GM12878 (cell line): ENCODE measurements around the gene POLDIP3. TPM values are rescaled to one million over a fixed set of nuclear protein-coding genes. Genes with fewer than 3 reads are reported as not detected.

Experiments
- ATF7 ChIP-seq: fragments of 450-650 bp; IDR thresholded peaks from 2 replicates; pipeline ENCODE4 v1.6.1; 2016; ENCODE audit warnings: low read depth, mild to moderate bottlenecking
- CEBPB ChIP-seq, 2 experiments: fragments of 150-350 bp in 1 of 2; IDR thresholded peaks; 2 replicates each; pipeline ENCODE4 v1.6.1; 2012 to 2014; ENCODE audit warnings: low read depth in 2 of 2, low read length in 2 of 2, borderline replicate concordance in 1 of 2, inconsistent platforms in 1 of 2
- HDAC6 ChIP-seq: fragments of 200-600 bp; sonication (generic); IDR thresholded peaks from one replicate; pipeline ENCODE4 v1.8.0; 2017; ENCODE audit warnings: antibody characterized with exemption; ENCODE audit not compliant: unreplicated experiment
- NFYA ChIP-seq: IDR thresholded peaks from 2 replicates; pipeline ENCODE4 v1.6.1; 2011; ENCODE audit warnings: low read depth, mild to moderate bottlenecking, low read length, improper control_type of control experiment, borderline replicate concordance
- SIN3A ChIP-seq: IDR thresholded peaks from 2 replicates; pipeline ENCODE4 v1.6.1; 2012; ENCODE audit warnings: low read depth, low read length, improper control_type of control experiment
- SIX5 ChIP-seq: IDR thresholded peaks from 2 replicates; pipeline ENCODE4 v1.6.1; 2011; ENCODE audit warnings: mild to moderate bottlenecking, low read depth, low read length, moderate library complexity; ENCODE audit not compliant: severe bottlenecking
- polyA plus RNA-seq, 11 experiments: library from polyadenylated mRNA; depleted of rRNA in 4 of 11; unstranded in 6 of 11; stranded (reverse) in 5 of 11; fragments of >200 nt; fragmentation: Nextera tagmentation in 4 of 11; fragmentation: Illumina TruSeq in 1 of 11; extraction: Ambion mirVana in 4 of 11; extraction: Trizol in 1 of 11; gene quantifications; 1 replicate in 1 of 11; 2 replicates in 10 of 11; pipeline versions ENCODE4 v1.2.1 to v1.2.3, GENCODE V29; 2011 to 2016; ENCODE audit warnings: inconsistent platforms in 2 of 11, missing spikeins in 2 of 11, low read depth in 1 of 11
- total RNA-seq, 4 experiments: library from RNA; depleted of rRNA in 3 of 4; stranded (reverse); fragments of >200 nt in 3 of 4; fragmentation: Illumina TruSeq in 1 of 4; extraction: Trizol in 1 of 4; gene quantifications; 2 replicates each; pipeline versions ENCODE4 v1.2.1 to v1.2.3, GENCODE V29; 2013 to 2021
- TF ChIP-seq, protein P1 (sequence below): fragments of 450-650 bp; IDR thresholded peaks from 2 replicates; pipeline ENCODE4 v1.6.1; 2017; ENCODE audit warnings: mild to moderate bottlenecking, moderate library complexity
- TF ChIP-seq, protein P2 (sequence below): IDR thresholded peaks from 2 replicates; pipeline ENCODE4 v1.6.1; 2012; ENCODE audit warnings: low read depth, low read length, improper control_type of control experiment
- TF ChIP-seq, protein P3 (sequence below): fragments of 450-650 bp; formaldehyde crosslinking; IDR thresholded peaks from 2 replicates; pipeline ENCODE4 v1.4.0; 2022; ENCODE audit warnings: mild to moderate bottlenecking, moderate library complexity
- TF ChIP-seq, protein P4 (sequence below): fragments of 450-650 bp; formaldehyde crosslinking; IDR thresholded peaks from 2 replicates; pipeline ENCODE4 v1.4.0; 2020; ENCODE audit warnings: mild to moderate bottlenecking, moderate library complexity
- TF ChIP-seq, protein P5 (sequence below): fragments of 450-650 bp; IDR thresholded peaks from 2 replicates; pipeline ENCODE4 v1.6.1; 2017; ENCODE audit warnings: low read depth, mild to moderate bottlenecking, moderate library complexity

Gene POLDIP3
- total and polyA plus RNA-seq, 10 of the 15 experiments (the other 5 are each of a cell fraction or from before 2014, with no cell fraction given) = 14.8 to 60.2 (median 49.5) TPM

DNA sequence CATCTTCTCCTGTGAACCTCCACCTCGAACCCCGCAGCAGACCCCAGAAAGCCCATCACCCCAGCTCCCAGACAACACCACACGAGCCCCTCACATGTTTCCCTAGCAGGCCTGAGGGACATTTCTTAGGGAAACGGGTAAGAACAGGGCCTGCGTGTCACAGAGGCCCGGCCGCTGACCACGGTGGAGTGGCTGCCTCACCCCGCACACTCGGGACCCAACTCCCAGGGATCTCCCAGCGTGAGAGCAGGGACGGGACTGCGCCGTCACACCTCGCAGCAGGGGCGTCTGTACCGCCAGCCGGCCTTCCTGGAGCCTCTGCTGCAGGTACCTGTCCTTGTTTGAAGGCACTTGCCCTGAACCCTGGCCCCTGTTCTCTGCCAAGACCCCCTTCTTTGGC lies 15.5 kb upstream of the POLDIP3 start (continued):
- TF ChIP-seq, protein P1, sequence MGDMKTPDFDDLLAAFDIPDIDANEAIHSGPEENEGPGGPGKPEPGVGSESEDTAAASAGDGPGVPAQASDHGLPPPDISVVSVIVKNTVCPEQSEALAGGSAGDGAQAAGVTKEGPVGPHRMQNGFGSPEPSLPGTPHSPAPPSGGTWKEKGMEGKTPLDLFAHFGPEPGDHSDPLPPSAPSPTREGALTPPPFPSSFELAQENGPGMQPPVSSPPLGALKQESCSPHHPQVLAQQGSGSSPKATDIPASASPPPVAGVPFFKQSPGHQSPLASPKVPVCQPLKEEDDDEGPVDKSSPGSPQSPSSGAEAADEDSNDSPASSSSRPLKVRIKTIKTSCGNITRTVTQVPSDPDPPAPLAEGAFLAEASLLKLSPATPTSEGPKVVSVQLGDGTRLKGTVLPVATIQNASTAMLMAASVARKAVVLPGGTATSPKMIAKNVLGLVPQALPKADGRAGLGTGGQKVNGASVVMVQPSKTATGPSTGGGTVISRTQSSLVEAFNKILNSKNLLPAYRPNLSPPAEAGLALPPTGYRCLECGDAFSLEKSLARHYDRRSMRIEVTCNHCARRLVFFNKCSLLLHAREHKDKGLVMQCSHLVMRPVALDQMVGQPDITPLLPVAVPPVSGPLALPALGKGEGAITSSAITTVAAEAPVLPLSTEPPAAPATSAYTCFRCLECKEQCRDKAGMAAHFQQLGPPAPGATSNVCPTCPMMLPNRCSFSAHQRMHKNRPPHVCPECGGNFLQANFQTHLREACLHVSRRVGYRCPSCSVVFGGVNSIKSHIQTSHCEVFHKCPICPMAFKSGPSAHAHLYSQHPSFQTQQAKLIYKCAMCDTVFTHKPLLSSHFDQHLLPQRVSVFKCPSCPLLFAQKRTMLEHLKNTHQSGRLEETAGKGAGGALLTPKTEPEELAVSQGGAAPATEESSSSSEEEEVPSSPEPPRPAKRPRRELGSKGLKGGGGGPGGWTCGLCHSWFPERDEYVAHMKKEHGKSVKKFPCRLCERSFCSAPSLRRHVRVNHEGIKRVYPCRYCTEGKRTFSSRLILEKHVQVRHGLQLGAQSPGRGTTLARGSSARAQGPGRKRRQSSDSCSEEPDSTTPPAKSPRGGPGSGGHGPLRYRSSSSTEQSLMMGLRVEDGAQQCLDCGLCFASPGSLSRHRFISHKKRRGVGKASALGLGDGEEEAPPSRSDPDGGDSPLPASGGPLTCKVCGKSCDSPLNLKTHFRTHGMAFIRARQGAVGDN = no peak
- TF ChIP-seq, protein P2, sequence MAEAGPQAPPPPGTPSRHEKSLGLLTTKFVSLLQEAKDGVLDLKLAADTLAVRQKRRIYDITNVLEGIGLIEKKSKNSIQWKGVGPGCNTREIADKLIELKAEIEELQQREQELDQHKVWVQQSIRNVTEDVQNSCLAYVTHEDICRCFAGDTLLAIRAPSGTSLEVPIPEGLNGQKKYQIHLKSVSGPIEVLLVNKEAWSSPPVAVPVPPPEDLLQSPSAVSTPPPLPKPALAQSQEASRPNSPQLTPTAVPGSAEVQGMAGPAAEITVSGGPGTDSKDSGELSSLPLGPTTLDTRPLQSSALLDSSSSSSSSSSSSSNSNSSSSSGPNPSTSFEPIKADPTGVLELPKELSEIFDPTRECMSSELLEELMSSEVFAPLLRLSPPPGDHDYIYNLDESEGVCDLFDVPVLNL = no peak
- TF ChIP-seq, protein P3, sequence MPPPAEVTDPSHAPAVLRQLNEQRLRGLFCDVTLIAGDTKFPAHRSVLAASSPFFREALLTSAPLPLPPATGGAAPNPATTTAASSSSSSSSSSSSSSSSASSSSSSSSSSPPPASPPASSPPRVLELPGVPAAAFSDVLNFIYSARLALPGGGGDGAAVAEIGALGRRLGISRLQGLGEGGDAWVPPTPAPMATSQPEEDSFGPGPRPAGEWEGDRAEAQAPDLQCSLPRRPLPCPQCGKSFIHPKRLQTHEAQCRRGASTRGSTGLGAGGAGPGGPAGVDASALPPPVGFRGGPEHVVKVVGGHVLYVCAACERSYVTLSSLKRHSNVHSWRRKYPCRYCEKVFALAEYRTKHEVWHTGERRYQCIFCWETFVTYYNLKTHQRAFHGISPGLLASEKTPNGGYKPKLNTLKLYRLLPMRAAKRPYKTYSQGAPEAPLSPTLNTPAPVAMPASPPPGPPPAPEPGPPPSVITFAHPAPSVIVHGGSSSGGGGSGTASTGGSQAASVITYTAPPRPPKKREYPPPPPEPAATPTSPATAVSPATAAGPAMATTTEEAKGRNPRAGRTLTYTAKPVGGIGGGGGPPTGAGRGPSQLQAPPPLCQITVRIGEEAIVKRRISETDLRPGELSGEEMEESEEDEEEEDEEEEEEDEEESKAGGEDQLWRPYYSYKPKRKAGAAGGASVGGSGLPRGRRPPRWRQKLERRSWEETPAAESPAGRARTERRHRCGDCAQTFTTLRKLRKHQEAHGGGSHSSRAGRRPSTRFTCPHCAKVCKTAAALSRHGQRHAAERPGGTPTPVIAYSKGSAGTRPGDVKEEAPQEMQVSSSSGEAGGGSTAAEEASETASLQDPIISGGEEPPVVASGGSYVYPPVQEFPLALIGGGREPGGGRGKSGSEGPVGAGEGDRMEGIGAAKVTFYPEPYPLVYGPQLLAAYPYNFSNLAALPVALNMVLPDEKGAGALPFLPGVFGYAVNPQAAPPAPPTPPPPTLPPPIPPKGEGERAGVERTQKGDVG (CRISPR knock-in tag) = no peak
- TF ChIP-seq, protein P4, sequence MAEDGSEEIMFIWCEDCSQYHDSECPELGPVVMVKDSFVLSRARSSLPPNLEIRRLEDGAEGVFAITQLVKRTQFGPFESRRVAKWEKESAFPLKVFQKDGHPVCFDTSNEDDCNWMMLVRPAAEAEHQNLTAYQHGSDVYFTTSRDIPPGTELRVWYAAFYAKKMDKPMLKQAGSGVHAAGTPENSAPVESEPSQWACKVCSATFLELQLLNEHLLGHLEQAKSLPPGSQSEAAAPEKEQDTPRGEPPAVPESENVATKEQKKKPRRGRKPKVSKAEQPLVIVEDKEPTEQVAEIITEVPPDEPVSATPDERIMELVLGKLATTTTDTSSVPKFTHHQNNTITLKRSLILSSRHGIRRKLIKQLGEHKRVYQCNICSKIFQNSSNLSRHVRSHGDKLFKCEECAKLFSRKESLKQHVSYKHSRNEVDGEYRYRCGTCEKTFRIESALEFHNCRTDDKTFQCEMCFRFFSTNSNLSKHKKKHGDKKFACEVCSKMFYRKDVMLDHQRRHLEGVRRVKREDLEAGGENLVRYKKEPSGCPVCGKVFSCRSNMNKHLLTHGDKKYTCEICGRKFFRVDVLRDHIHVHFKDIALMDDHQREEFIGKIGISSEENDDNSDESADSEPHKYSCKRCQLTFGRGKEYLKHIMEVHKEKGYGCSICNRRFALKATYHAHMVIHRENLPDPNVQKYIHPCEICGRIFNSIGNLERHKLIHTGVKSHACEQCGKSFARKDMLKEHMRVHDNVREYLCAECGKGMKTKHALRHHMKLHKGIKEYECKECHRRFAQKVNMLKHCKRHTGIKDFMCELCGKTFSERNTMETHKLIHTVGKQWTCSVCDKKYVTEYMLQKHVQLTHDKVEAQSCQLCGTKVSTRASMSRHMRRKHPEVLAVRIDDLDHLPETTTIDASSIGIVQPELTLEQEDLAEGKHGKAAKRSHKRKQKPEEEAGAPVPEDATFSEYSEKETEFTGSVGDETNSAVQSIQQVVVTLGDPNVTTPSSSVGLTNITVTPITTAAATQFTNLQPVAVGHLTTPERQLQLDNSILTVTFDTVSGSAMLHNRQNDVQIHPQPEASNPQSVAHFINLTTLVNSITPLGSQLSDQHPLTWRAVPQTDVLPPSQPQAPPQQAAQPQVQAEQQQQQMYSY (CRISPR knock-in tag) = no peak
- no peak for TF ChIP-seq SIN3A
- TF ChIP-seq SIX5 = no peak
- no peak for TF ChIP-seq NFYA
- no peak for TF ChIP-seq HDAC6
- TF ChIP-seq, protein P5, sequence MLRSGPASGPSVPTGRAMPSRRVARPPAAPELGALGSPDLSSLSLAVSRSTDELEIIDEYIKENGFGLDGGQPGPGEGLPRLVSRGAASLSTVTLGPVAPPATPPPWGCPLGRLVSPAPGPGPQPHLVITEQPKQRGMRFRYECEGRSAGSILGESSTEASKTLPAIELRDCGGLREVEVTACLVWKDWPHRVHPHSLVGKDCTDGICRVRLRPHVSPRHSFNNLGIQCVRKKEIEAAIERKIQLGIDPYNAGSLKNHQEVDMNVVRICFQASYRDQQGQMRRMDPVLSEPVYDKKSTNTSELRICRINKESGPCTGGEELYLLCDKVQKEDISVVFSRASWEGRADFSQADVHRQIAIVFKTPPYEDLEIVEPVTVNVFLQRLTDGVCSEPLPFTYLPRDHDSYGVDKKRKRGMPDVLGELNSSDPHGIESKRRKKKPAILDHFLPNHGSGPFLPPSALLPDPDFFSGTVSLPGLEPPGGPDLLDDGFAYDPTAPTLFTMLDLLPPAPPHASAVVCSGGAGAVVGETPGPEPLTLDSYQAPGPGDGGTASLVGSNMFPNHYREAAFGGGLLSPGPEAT = no peak
- TF ChIP-seq ATF7 = no peak
- no peak for TF ChIP-seq CEBPB (IDR thresholded peaks at IDR 0.05; ENCODE audit: borderline replicate concordance in 1 of 2, low read depth in 2 of 2, low read length in 2 of 2)
